ENCODE results near the gene MNX1.
A peak's percentile ranks its signal among the peaks of the same experiment; 100 is the strongest.

The MNX1 gene

GRCh38 chr7:157010588-157011332 lies at the start of gene MNX1:
Gene MNX1, minus strand, starts transcription at chr7:157010663. Its CDS starts 313 bp downstream, at chr7:157010350.
- DNase-seq (ENCODE audit: extremely low read depth in 1 of 2, low read depth in 1 of 2): peak in 1 of 2 donors; percentile 24

GRCh38 chr7:157059534-157059933 lies 49.1 kb upstream of the MNX1 start:
- DNase-seq (ENCODE audit: extremely low read depth in 1 of 2, low read depth in 1 of 2): no peak

DNA sequence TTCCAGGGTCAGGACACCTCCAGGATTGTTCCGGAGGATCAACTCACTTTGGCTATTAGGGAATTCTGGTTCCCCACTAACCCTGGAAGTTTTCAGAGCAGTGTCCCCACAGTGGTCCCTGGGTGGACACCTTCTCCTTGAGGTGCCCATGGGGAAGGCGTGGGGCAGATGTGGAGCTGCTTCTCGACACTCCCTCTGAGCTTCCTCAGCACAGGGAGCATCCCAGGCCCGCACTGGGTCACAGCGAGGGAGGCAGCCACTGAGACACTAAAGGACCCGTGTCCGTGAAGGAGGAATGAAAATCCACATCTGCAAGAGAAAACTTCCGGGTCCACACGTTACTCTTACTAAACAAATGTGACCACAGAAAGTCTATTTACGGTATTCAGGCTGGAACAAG lies 48.2 kb upstream of the MNX1 start:
- no peak for DNase-seq (ENCODE audit: extremely low read depth in 1 of 2, low read depth in 1 of 2)

DNA sequence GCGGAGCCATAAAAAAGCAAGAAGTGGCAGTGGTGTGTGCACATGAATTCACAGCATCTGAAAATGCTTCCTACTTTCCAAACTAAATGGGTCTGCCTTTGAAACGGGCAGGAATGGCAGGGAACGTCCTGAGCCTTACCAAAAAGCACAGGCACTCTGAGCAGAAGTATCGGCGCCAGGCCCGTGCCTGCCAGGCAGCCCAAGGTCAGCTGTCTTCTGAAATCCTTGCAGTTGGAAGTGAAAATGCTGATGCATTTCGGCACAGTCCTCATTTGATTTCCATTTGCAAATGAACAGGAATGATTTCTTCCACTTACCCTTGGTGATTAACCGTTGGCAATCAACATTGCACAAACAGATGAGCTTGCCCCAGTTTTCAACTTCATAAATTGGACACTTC lies 47.6 kb upstream of the MNX1 start:
- DNase-seq (ENCODE audit: extremely low read depth in 1 of 2, low read depth in 1 of 2): no peak

DNA sequence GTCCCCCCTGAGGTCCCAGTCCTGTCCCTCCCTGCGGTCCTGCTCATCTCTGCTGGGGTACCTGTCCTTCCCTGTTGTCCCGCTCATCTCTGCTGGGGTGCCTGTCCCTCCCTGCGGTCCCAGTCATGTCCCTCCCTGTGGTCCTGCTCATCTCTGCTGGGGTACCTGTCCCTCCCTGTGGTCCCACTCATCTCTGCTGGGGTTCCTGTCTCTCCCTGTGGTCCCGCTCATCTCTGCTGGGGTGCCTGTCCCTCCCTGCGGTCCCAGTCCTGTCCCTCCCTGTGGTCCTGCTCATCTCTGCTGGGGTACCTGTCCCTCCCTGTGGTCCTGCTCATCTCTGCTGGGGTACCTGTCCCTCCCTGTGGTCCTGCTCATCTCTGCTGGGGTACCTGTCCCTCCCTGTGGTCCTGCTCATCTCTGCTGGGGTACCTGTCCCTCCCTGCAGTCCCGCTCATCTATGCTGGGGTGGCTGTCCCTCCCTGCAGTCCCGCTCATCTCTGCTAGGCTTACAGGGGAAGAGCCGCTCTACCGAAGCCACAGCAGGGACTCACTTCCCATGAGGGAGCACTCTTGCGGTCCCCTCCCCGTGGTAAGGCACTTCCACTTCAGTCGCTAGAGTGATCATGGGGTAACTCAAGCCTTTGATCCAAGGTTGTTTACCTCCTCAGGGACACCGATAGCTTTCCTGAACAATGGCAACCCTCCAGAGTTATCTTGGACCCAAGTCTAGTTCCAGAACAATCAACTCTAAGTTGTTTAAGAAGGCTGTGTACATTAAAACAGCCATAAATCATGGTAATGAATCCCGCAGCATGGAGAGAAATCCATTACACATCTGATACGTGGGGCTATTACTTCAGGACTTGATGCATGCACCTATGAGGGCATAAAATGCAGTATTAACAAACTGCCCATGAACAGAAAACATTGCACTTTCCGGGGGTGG lies 46.8 kb upstream of the MNX1 start:
- DNase-seq (ENCODE audit: extremely low read depth in 1 of 2, low read depth in 1 of 2): no peak

DNA sequence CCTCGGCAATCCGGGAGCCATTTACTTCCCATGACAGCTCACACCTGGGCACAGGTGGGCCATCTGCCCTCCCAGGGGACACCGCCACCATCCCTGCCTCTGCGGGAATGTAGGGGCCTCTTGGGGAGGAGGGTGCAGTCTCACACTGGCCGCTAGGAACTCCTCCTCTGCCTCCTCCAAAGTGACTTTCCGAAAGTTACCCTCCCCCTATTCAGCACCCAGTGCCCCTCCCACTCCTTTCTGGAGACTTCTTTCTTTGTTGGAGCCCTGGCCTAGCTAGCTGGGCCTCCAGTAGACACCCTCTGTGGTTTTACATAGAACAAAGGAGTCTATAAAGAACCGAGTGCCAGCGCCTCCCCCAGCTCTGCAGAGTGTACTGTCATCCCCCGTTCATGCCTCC lies 45.8 kb upstream of the MNX1 start:
- no peak for DNase-seq (ENCODE audit: extremely low read depth in 1 of 2, low read depth in 1 of 2)

DNA sequence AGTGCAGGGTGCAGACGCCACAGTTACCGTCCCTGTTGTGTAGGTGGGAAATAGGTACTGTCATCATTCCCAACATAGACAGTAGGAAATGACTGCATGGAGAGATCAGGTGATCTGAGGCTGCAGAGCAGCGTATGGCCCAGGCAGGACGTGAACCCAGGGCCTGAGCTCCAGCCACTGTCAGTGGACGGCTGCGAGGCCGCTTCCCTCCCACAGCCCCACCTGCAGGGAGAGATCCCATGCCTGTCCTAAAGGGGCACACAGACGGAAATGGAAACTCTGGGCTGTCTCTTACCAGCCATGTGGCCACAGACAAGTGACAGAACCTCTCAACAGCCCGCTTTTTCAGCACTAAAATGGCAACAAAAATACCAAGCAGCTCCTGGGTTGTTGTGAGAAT lies 44.5 kb upstream of the MNX1 start:
- DNase-seq (ENCODE audit: extremely low read depth in 1 of 2, low read depth in 1 of 2): no peak

- DNase-seq (ENCODE audit: extremely low read depth in 1 of 2, low read depth in 1 of 2): no peak
Measured at GRCh38 chr7:157053118-157053517, 42.7 kb upstream of the MNX1 start.

- DNase-seq (ENCODE audit: extremely low read depth in 1 of 2, low read depth in 1 of 2): no peak
Measured at GRCh38 chr7:157047148-157047547, 36.7 kb upstream of the MNX1 start.

- no peak for DNase-seq (ENCODE audit: extremely low read depth in 1 of 2, low read depth in 1 of 2)
Measured at GRCh38 chr7:157046681-157047080, 36.2 kb upstream of the MNX1 start.

DNA sequence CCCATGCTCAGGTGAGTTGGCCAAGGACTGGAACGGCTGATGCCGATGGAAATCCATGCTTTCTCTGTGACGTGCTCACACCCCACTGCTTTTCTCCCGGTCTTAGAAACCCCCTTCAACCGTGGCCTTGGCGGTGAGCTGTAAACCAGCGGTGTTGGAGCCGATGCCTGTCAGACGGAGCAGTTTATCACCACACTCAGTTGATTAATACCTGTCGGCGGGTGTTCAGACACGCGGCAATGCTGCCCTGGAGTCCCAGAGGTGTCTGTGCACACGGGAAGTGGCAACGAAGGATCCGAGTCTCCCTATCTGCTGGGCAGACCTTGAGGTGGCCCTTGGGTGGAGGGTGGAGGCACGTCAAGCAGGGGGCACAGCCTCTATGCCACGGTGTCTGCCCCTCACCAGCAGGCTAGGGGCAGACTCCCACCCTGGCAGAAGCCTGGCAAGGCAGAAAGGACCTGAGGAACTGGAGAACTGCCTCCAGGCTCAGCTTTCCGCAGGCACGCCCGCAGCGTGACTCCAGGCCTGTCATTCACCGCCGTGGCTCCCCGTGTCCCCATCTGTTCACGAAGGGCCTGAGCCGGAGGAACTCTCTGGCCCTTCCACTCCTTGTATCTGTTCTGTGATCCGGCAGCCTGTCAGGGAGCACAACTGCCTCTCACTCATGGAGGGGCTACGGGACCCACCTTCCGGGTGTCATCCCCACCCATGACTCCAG lies 34.6 kb upstream of the MNX1 start:
- DNase-seq (ENCODE audit: extremely low read depth in 1 of 2, low read depth in 1 of 2): no peak

DNA sequence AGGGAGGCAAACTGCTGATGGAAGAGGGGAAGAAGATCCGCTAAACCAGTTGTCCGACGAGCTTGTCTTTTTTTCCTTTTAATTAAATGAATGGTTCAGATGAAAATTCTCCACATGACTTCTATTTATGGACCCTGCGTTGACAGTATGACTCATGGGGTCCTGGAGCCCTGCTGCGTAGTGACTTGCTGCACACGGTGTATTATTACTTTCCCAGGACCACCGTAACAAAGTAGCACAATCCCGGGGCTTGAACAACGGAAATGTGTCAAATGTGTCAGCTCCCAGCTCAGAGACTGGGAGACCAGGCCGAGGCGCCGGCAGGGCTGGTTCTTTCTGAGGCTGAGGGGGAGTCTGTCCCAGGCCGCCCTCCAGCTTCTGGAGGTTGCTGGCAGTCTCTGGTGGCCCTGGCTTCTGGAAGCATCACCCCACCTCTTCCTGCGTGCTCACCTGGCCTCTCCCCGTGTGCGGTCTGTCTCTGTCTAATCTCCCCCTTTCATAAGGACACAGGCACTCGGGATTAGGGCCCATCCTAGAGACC lies 33.8 kb upstream of the MNX1 start:
- DNase-seq (ENCODE audit: extremely low read depth in 1 of 2, low read depth in 1 of 2): no peak

DNA sequence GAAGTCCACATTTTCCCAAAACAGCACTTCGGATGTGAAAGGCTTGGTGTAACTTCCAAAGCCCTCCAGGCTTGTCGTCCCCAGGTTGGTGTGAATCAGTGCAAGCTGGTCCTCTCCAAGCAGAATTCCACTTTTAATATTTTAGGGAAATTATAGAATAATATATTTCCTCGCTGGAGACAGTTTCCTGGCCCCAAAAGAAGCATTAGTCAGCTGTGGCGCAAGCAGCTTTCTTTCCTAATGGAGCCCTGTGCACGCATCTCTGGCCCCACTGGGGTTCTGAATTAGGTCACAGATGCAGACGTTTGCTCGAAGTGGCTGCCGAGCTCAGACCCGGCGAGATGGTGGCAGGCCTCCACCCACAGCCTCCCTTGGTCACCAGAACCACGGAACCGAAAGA lies 33.3 kb upstream of the MNX1 start:
- no peak for DNase-seq (ENCODE audit: extremely low read depth in 1 of 2, low read depth in 1 of 2)

DNA sequence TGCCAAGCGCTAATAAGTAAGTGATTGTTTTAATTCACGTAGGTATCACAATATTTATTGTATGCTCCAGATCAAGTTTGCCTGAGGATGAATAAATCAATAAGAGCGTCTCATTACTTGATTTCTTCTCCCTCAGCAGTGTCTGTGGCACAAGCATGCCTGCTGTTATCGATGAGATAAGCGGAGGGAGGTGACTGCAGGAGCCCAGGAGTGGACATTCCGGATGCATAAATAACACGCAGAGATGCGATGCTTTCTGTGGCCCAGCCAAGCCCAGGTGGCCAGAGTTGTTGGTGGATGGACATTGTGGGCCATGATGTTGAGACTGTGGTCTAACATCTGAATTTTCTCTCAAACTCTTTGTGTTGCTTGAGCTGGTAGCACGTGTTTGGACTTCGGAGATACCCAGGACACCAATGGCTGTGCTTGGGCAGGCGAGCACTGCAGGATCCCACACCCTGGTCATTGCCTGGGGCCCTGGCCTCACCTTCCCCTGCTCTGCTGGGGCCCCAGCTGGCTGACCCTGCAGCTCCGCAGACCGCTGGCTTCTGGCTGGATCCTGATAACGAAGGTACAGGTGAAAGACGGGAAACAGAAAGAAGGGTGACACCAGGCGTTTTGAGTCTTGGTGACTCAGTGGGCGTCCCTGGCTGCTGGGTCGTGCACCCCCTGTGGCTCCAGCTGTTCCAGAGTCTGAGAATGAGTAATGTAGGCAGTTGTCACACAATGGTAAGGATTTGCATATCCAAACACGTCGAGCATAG lies 31.2 kb upstream of the MNX1 start:
- no peak for DNase-seq (ENCODE audit: extremely low read depth in 1 of 2, low read depth in 1 of 2)

- DNase-seq (ENCODE audit: extremely low read depth in 1 of 2, low read depth in 1 of 2): no peak
Measured at GRCh38 chr7:157041004-157041403, 30.5 kb upstream of the MNX1 start.

DNA sequence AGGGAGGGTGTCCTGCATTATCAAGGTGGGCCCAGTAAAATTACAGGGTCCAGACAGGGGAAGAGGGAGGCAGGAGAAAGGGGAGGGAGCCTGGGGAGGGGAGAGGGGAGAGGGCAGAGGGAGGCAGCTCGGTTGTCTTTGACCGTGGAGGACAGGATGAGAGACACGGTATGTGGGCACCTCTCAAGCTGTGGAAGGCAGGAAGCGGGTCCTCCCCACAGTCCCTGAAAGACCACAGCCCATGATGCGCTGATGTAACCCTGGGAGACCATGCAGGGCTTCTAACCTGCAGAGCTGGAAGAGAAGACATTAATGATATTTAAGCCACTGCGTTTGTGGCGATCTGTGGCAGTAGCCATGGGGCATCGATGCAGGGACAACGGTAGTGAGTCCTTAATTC lies 27.2 kb upstream of the MNX1 start:
- no peak for DNase-seq (ENCODE audit: extremely low read depth in 1 of 2, low read depth in 1 of 2)

GRCh38 chr7:157037028-157037427 lies 26.6 kb upstream of the MNX1 start:
- DNase-seq (ENCODE audit: extremely low read depth in 1 of 2, low read depth in 1 of 2): no peak

- DNase-seq (ENCODE audit: extremely low read depth in 1 of 2, low read depth in 1 of 2): no peak
Measured at GRCh38 chr7:157035979-157036378, 25.5 kb upstream of the MNX1 start.

DNA sequence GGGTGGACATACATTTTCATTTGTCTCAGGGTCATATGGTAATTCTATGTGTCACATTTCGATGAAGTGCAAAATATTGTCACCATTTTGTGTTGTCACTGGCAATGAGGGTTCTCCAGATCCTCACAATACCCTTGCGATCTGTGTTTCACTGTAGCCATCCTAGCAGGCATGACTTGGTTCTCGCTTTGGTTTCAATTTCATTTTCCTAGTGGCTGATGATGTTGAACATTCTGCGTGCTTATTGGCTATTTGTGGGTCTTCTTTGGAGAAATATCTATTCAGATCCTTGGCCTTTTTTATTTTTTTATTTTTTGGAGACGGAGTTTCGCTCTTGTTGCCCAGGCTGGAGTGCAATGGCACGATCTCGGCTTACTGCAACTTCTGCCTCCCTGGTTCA lies 24.8 kb upstream of the MNX1 start:
- no peak for DNase-seq (ENCODE audit: extremely low read depth in 1 of 2, low read depth in 1 of 2)

Data from activated CD8-positive, alpha-beta memory T cell treated with anti-CD3 and anti-CD28 coated beads for 1 hour (primary cell).